Measurements from ENCODE around the gene KISS1. TPM values are rescaled to one million over a fixed set of nuclear protein-coding genes. Genes with fewer than 3 reads are reported as not detected.

KISS1 gene
- total RNA-seq, 1 donor from 2014 or later: not detected

DNA sequence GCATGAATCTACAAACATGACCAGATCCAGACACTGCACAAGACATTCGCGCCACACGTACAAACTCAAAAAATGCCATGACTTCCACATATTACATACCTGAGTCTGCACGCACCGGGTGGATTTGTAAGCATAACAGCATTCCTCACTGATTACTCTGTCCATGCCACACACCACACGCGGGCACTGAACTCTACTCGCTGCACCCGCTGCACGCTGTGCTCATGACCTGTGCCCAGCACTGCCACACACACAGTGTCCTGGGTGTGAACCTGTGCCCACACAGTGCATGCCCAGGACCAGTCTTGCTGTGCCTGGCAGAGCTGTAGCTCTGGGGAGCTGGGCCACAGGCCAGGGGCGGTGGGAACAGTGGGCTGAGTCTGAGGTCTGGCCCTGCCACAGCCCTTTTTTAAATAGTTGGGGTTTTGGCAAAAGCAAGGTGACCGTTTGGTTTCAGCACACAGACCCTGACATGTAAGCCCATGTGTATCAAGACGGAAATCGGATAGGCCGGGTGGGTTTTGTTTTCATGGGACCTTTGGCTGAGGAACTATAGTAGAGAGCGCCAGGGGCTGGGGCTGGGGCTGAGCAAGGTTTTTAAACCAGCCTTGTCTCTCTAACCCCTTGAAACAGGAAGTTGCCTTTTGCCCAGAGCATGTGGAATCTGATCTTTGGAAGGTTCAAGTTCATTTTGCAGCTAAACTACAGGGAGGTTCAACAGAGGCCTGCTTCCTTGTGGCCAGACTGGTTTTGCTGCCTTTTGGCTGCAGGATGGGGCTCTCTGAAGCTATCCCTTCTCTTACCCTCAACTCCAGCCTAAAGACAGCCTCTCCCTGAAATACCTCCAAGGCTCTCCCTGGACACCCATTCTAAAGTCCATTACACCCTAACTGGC lies 29.8 kb upstream of the KISS1 start:
- no peaks in the 10 kb centered on the region for H3K27me3 ChIP-seq
- TF ChIP-seq POLR2A (IDR thresholded peaks at IDR 0.05) (no peak), POLR2AphosphoS5 (IDR thresholded peaks at IDR 0.05; ENCODE audit: insufficient read depth in 1 of 2, low read depth in 1 of 2) (no peak)
- TF ChIP-seq, protein P1, sequence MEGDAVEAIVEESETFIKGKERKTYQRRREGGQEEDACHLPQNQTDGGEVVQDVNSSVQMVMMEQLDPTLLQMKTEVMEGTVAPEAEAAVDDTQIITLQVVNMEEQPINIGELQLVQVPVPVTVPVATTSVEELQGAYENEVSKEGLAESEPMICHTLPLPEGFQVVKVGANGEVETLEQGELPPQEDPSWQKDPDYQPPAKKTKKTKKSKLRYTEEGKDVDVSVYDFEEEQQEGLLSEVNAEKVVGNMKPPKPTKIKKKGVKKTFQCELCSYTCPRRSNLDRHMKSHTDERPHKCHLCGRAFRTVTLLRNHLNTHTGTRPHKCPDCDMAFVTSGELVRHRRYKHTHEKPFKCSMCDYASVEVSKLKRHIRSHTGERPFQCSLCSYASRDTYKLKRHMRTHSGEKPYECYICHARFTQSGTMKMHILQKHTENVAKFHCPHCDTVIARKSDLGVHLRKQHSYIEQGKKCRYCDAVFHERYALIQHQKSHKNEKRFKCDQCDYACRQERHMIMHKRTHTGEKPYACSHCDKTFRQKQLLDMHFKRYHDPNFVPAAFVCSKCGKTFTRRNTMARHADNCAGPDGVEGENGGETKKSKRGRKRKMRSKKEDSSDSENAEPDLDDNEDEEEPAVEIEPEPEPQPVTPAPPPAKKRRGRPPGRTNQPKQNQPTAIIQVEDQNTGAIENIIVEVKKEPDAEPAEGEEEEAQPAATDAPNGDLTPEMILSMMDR (IDR thresholded peaks at IDR 0.05): no peak
- H3K27ac ChIP-seq: no peak overlapping the region
- DNase-seq (ENCODE audit: extremely low spot score in 2 of 2): no peak
- intact Hi-C loops (cut with DNase I): no loop called here
- no peak overlapping the region for H3K4me3 ChIP-seq
- H3K36me3 ChIP-seq: no peaks in the 10 kb centered on the region
- no peaks in the 10 kb centered on the region for H3K9me3 ChIP-seq
- H3K4me1 ChIP-seq: no peaks in the 10 kb centered on the region

DNA sequence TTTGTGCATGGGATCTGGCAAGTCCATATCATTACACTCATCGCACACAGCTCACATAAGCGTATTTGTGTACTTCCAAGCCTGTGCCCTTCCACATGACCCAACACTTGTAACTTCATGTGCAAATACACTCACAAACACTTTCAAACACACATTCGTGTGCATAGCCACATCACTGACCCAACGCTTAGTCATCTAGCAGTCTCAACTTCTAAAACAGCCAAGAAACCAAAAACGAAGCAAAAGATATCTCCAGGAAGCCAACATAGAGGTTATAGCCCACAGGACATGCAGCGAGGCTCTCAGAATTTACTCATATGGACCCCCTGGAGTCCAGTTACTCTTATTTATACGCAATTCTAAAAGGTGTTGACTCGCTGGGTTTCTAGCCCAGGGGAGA lies 28.4 kb upstream of the KISS1 start:
- H3K4me1 ChIP-seq: no peaks in the 10 kb centered on the region
- no peak overlapping the region for H3K27ac ChIP-seq
- TF ChIP-seq, protein P1 (IDR thresholded peaks at IDR 0.05): no peak
- no peaks in the 10 kb centered on the region for H3K36me3 ChIP-seq
- no peaks in the 10 kb centered on the region for H3K27me3 ChIP-seq
- H3K9me3 ChIP-seq: no peaks in the 10 kb centered on the region
- no peak for DNase-seq (ENCODE audit: extremely low spot score in 2 of 2)
- no peak overlapping the region for H3K4me3 ChIP-seq
- intact Hi-C loops (cut with DNase I): no loop called here

GRCh38 chr1:204223129-204223860 lies 27.0 kb upstream of the KISS1 start:
- Histone ChIP-seq H3K4me1 (no peaks in the 10 kb centered on the region), H3K4me3 (no peak overlapping the region), H3K36me3 (no peaks in the 10 kb centered on the region), H3K27ac (no peak overlapping the region), H3K27me3 (no peaks in the 10 kb centered on the region), H3K9me3 (no peaks in the 10 kb centered on the region)
- DNase-seq (ENCODE audit: extremely low spot score in 2 of 2): no peak
- intact Hi-C loops (cut with DNase I): no loop called here
- TF ChIP-seq POLR2A (IDR thresholded peaks at IDR 0.05) (no peak), POLR2AphosphoS5 (IDR thresholded peaks at IDR 0.05; ENCODE audit: insufficient read depth in 1 of 2, low read depth in 1 of 2) (no peak)
- TF ChIP-seq, protein P1 (IDR thresholded peaks at IDR 0.05): no peak

- no peaks in the 10 kb centered on the region for H3K27me3 ChIP-seq
- H3K4me1 ChIP-seq: no peaks in the 10 kb centered on the region
- no peak for DNase-seq (ENCODE audit: extremely low spot score in 2 of 2)
- intact Hi-C loops (cut with DNase I): no loop called here
- TF ChIP-seq POLR2A (IDR thresholded peaks at IDR 0.05): no peak
- TF ChIP-seq, protein P1 (IDR thresholded peaks at IDR 0.05): no peak
- TF ChIP-seq POLR2AphosphoS5 (IDR thresholded peaks at IDR 0.05; ENCODE audit: insufficient read depth in 1 of 2, low read depth in 1 of 2): no peak
- H3K27ac ChIP-seq: no peak overlapping the region
- H3K36me3 ChIP-seq: no peaks in the 10 kb centered on the region
- H3K4me3 ChIP-seq: no peak overlapping the region
- H3K9me3 ChIP-seq: no peaks in the 10 kb centered on the region
These were observed 26.4 kb upstream of the KISS1 start for GRCh38 chr1:204222764-204223055.

Data from vagina (tissue), 2 donors.